ENCODE measurements around the gene GSTO1. TPM values are rescaled to one million over a fixed set of nuclear protein-coding genes. Genes with fewer than 3 reads are reported as not detected.

The GSTO1 gene
- total RNA-seq, 1 donor from 2014 or later = 189 TPM

DNA sequence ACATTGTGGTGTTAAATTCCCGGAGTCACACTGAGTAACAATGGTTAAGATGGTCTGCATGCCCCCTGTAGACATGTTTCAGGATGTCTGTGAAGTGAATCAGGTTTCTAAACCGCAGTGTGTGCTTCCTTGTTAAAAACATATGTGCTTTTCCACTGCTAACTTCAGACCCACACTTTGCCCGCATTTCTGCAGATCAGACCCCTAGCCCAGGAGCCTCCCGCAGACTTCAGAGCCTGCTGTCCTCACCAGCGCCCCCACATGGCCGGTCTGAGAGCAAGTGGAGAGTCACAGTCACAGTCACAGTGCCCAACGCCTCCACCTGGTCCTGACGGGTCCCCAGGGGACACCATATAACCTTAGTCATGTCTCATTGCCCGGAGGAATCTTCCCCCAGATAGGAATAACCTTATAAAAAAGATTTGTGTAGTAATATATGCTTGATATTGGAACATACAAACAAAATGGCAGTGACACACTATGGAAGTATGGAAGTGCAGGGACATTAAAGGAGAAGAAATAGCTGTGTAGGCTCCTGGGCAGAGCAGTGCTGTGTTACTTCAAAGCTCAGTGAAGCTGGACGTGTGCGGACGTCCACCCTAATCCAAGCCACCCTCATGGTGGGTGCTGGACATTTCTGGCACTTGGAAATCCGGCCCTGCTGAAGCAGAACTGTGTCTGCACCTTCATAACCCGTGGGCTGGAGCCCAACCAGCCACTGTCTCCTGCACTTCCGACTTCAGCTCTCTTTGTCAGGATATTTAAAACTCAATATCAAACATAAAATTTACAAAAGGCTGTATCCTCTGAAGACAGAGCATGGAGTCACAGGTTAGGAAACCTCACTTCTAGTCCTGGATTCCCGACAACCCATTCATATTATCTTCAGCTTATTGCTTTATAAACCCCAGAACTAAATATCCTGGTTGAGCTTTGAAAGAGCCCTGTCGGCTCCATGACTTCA lies 43.3 kb downstream of the GSTO1 start:
- intact Hi-C loops (cut with micrococcal nuclease) = no loop called here
- peak overlapping the region; percentile 94 for H3K27ac ChIP-seq (replicated peaks)
- DNase-seq = peak; percentile 26
- no peaks in the 10 kb centered on the region for H3K27me3 ChIP-seq (ENCODE audit: low read depth)
- H3K9me3 ChIP-seq (replicated peaks) = no peaks in the 10 kb centered on the region
- TF ChIP-seq CTCF (IDR thresholded peaks at IDR 0.05; ENCODE audit: borderline replicate concordance) = peak; percentile 46
- H3K36me3 ChIP-seq = no peaks in the 10 kb centered on the region
- no peak overlapping the region for H3K4me3 ChIP-seq
- peaks cover 66% of the 10 kb centered on the region for H3K4me1 ChIP-seq

DNA sequence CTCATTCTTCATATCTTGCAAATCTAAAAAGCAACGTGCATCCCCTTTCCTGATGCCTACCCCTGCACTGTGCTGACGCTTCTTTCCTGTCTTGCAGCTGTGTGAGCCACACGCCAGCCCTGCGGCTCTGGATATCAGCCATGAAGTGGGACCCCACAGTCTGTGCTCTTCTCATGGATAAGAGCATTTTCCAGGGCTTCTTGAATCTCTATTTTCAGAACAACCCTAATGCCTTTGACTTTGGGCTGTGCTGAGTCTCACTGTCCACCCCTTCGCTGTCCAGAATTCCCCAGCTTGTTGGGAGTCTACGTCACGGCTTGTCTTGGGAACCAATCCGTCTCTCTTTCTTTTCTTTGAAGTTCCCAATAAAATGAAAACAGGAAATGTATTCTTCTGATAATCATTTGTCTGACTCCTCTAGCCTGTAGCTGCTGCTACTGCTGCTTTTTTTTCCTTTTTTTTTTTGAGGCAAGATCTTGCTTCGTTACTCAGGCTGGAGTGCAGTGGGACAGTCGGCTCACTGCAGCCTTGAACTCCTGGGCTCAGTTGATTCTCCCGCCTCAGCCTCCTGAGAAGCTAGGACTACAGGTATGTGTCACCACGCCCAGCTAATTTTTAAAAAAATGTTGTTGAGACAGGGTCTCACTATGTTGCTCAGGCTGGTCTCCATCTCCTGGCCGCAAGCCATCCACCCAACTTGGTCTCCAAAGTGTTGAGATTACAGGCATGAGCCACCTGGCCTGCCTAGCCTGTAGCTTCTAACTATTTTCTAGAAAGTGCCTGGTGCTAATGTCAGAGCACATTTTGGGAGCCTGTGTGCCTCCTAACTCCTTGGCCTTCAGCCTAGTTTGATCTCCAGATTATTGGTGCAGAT lies 44.6 kb downstream of the GSTO1 start:
- Histone ChIP-seq H3K27me3 (ENCODE audit: low read depth) (no peaks in the 10 kb centered on the region), H3K36me3 (no peaks in the 10 kb centered on the region), H3K27ac (replicated peaks) (peak overlapping the region; percentile 94), H3K9me3 (replicated peaks) (no peaks in the 10 kb centered on the region), H3K4me3 (peak overlapping the region; percentile 6), H3K4me1 (peaks cover 70% of the 10 kb centered on the region)
- no peak for DNase-seq
- no peak for TF ChIP-seq CTCF (IDR thresholded peaks at IDR 0.05; ENCODE audit: borderline replicate concordance)
- intact Hi-C loops (cut with micrococcal nuclease) = no loop called here

GRCh38 chr10:104300002-104300735 lies 45.5 kb downstream of the GSTO1 start:
- intact Hi-C loops (cut with micrococcal nuclease) = loop anchor here (5.0 kb wide), 1 partner anchor 37 kb away; the partner anchor contains the start of gene ITPRIP
- peak overlapping the region; percentile 31 for H3K4me3 ChIP-seq
- TF ChIP-seq CTCF (IDR thresholded peaks at IDR 0.05; ENCODE audit: borderline replicate concordance) = peak; percentile 12
- no peaks in the 10 kb centered on the region for H3K9me3 ChIP-seq (replicated peaks)
- H3K27ac ChIP-seq (replicated peaks) = peak overlapping the region; percentile 94
- H3K27me3 ChIP-seq (ENCODE audit: low read depth) = no peaks in the 10 kb centered on the region
- no peak for DNase-seq
- no peaks in the 10 kb centered on the region for H3K36me3 ChIP-seq
- H3K4me1 ChIP-seq = peaks cover 79% of the 10 kb centered on the region

- intact Hi-C loops (cut with micrococcal nuclease) = loop anchor here (5.0 kb wide), 1 partner anchor 36 kb away; the partner anchor contains the start of gene ITPRIP
- Histone ChIP-seq H3K4me3 (peak overlapping the region; percentile 31), H3K36me3 (no peaks in the 10 kb centered on the region), H3K4me1 (peaks cover 85% of the 10 kb centered on the region), H3K27me3 (ENCODE audit: low read depth) (no peaks in the 10 kb centered on the region), H3K9me3 (replicated peaks) (no peaks in the 10 kb centered on the region), H3K27ac (replicated peaks) (peak overlapping the region; percentile 94)
- peak; percentile 75 for DNase-seq
- TF ChIP-seq CTCF (IDR thresholded peaks at IDR 0.05; ENCODE audit: borderline replicate concordance) = no peak
Measured at GRCh38 chr10:104300736-104301292, 46.1 kb downstream of the GSTO1 start.

Measured in left ventricle myocardium inferior (tissue), 1 donor.